Suprapubic skin (tissue), 4 donors: ENCODE measurements around the gene PLXNB1.

ENCODE experiments used
- CTCF ChIP-seq, 2 donors: fragments of 200-600 bp in 1 of 2; fragments of 450-650 bp in 1 of 2; sonication (generic) in 1 of 2; IDR thresholded peaks; one replicate each; pipeline ENCODE4 v1.5.1; 2016 to 2019; ENCODE audit warnings: antibody characterized with exemption in 2 of 2, mild to moderate bottlenecking in 1 of 2, moderate library complexity in 1 of 2
- EP300 ChIP-seq: sonication (generic); formaldehyde crosslinking; IDR thresholded peaks from one replicate; pipeline ENCODE4 v1.6.1; 2017; ENCODE audit warnings: antibody characterized with exemption
- POLR2A ChIP-seq, 2 donors: fragments of 450-650 bp; IDR thresholded peaks; one replicate each; pipeline ENCODE4 v1.6.1; 2017; ENCODE audit warnings: antibody characterized with exemption in 2 of 2, mild to moderate bottlenecking in 2 of 2, moderate library complexity in 2 of 2
- POLR2AphosphoS5 ChIP-seq, 3 donors: sonication (generic); formaldehyde crosslinking; IDR thresholded peaks; one replicate each; pipeline ENCODE4 v1.6.1; 2017; ENCODE audit warnings: antibody characterized with exemption in 3 of 3

GRCh38 chr3:48468329-48468731 lies 38.4 kb upstream of the PLXNB1 start:
- TF ChIP-seq CTCF (IDR thresholded peaks at IDR 0.05) (no peak), POLR2AphosphoS5 (IDR thresholded peaks at IDR 0.05) (no peak), POLR2A (IDR thresholded peaks at IDR 0.05) (no peak), EP300 (no peak)
